OCI-LY7 (cell line): Measurements from ENCODE around the gene SYNJ1. TPM values are rescaled to one million over a fixed set of nuclear protein-coding genes. Genes with fewer than 3 reads are reported as not detected.
"Not testable (repeated sequence)": the region's sequence is repeated elsewhere in the genome, so short reads cannot be mapped to it uniquely, and the experiment has no call there.

Experiments used
- BruUV-seq: library from RNA; stranded (reverse); fragments of 400-500 nt; replicated peaks from 2 replicates; lab custom pipeline; 2021; lab: Mats Ljungman, UMichigan
- CTCF ChIA-PET: fragments of 300-600 bp; sonication (Branson Sonifier 250); formaldehyde crosslinking; loops from one replicate; lab custom pipeline; 2022; ENCODE audit warnings: antibody characterized with exemption; ENCODE audit not compliant: unreplicated experiment; lab: Charles Lee
- POLR2A ChIA-PET: fragments of 300-600 bp; sonication (Branson Sonifier 250); formaldehyde crosslinking; loops from one replicate; lab custom pipeline; 2022; ENCODE audit warnings: antibody characterized with exemption; lab: Charles Lee
- DNase-seq: peaks from one replicate; pipeline ENCODE4 v3.0.0-alpha.2; 2015; ENCODE audit warnings: low spot score
- H2AFZ ChIP-seq: fragments of 200-600 bp; sonication (generic), shearing (Covaris generic); 2 replicates; pipeline ENCODE4 v1.6.1; 2014; ENCODE audit warnings: mild to moderate bottlenecking, antibody characterized with exemption, low read length, moderate library complexity
- H3K27ac ChIP-seq: fragments of 200-600 bp; sonication (generic); 2 replicates; pipeline ENCODE4 v1.5.1; 2014; ENCODE audit warnings: mixed run types, low read depth, mild to moderate bottlenecking, moderate library complexity, low read length, inconsistent platforms; ENCODE audit not compliant: poor library complexity, severe bottlenecking
- H3K36me3 ChIP-seq: fragments of 200-600 bp; sonication (generic); 2 replicates; pipeline ENCODE4 v1.6.1; 2014; ENCODE audit warnings: mild to moderate bottlenecking, antibody characterized with exemption, low read length, moderate library complexity, mixed read lengths; ENCODE audit not compliant: insufficient read depth
- H3K4me1 ChIP-seq: fragments of 200-600 bp; sonication (generic); 2 replicates; pipeline ENCODE4 v1.5.1; 2014; ENCODE audit warnings: mild to moderate bottlenecking, low read length; ENCODE audit not compliant: insufficient read depth, poor library complexity, severe bottlenecking
- H3K4me2 ChIP-seq: fragments of 200-600 bp; sonication (generic); 2 replicates; pipeline ENCODE4 v1.6.1; 2014; ENCODE audit warnings: mild to moderate bottlenecking, low read length
- H3K4me3 ChIP-seq: fragments of 200-600 bp; sonication (generic); 2 replicates; pipeline ENCODE4 v1.5.1; 2014; ENCODE audit warnings: mild to moderate bottlenecking, low read depth, low read length; ENCODE audit not compliant: poor library complexity, severe bottlenecking
- H3K79me2 ChIP-seq: fragments of 200-600 bp; sonication (generic); 2 replicates; pipeline ENCODE4 v1.6.1; 2016; ENCODE audit warnings: low read depth, mild to moderate bottlenecking, low read length, moderate library complexity, mixed read lengths; ENCODE audit not compliant: insufficient read depth
- H3K9me2 ChIP-seq: fragments of 200-600 bp; sonication (generic); 2 replicates; pipeline ENCODE4 v1.6.1; 2016; ENCODE audit warnings: mild to moderate bottlenecking, low read length, mixed read lengths; ENCODE audit not compliant: insufficient read depth
- H3K9me3 ChIP-seq: fragments of 200-600 bp; sonication (generic); 2 replicates; pipeline ENCODE4 v1.6.1; 2014; ENCODE audit warnings: mild to moderate bottlenecking, mixed run types, low read length, mixed read lengths
- H4K20me1 ChIP-seq: fragments of 200-600 bp; sonication (generic); 2 replicates; pipeline ENCODE4 v1.6.1; 2014; ENCODE audit warnings: mild to moderate bottlenecking, antibody characterized with exemption, low read length, moderate library complexity, mixed read lengths; ENCODE audit not compliant: insufficient read depth
- CTCF ChIP-seq: fragments of 200-600 bp; sonication (generic); conservative IDR thresholded peaks from 2 replicates; pipeline ENCODE4 v1.5.1; 2014; ENCODE audit warnings: mild to moderate bottlenecking, antibody characterized with exemption, low read length, moderate library complexity, mixed read lengths
- EZH2phosphoT487 ChIP-seq: fragments of 200-600 bp; sonication (generic); IDR thresholded peaks from 2 replicates; pipeline ENCODE4 v1.6.1; 2018; ENCODE audit warnings: low read depth, borderline replicate concordance, mild to moderate bottlenecking, mixed run types, antibody characterized with exemption, low read length, moderate library complexity, mixed read lengths
- intact Hi-C: fragments of 100-400 bp; cut with micrococcal nuclease; formaldehyde crosslinking; loops from one replicate; pipeline ENCODE4 v1.10.0; 2022; ENCODE audit not compliant: unreplicated experiment
- total RNA-seq, 2 experiments: library from RNA; depleted of rRNA in 1 of 2; stranded (reverse); fragments of >200 nt in 1 of 2; shearing (Covaris generic) in 1 of 2; gene quantifications; 2 replicates each; pipeline ENCODE4 v1.2.3, GENCODE V29; 2014 to 2022

SYNJ1 gene
- total RNA-seq, 2 experiments from 2014 or later: 3.8 to 8.0 TPM

DNA sequence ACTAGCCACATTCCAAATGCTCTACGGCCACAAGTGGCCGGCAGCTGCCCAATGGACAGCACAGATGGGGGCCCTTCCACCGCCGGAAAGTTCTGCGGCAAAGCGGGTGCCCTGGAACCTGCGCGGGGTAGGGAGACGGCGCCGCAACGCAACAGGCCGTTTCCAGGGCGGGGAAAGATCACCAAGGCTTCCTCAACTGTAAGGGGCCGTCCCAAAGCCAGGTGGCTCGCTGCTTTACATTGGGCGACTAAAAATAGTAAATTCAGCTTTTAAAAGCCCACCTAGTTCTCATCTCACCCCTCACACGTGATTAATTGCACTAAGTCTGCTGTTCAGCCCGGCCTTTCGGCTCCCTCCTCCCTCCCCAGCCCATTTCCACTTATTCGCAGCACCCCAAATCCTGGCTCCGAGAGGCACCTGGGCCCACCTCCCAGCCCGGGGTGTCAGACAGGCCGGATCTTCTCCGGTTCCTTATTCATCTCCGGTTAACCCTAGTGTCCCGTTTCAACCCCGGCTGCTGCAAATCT, 116.3 kb downstream of the SYNJ1 start:
- intact Hi-C loops: loop anchor here (2.0 to 5.0 kb wide), 4 partner anchors 219 to 931 kb away; partner anchors contain the start of genes GART, MIS18A, SCAF4 and SON
- Histone ChIP-seq H2AFZ (peak overlapping the region; percentile 99), H3K9me3 (no peaks in the 10 kb centered on the region), H3K79me2 (peaks cover 19% of the 10 kb centered on the region), H3K9me2 (no peaks in the 10 kb centered on the region), H3K4me1 (peaks cover 10% of the 10 kb centered on the region), H3K36me3 (peaks cover 32% of the 10 kb centered on the region), H3K4me3 (peak overlapping the region; percentile 88), H4K20me1 (no peaks in the 10 kb centered on the region), H3K27ac (peak overlapping the region; percentile 80), H3K4me2 (peak overlapping the region; percentile 96)
- TF ChIP-seq CTCF (no peak), EZH2phosphoT487 (no peak)
- ChIA-PET POLR2A (interaction anchor here (0.5 to 1.3 kb wide), 6 partner anchors 9 to 754 kb away, joined by 3 to 4 read pairs (median 3); no protein-coding TSS in a partner anchor), CTCF (no interaction called here)
- no TSS peak for BruUV-seq
- peak; percentile 83 for DNase-seq

GRCh38 chr21:32610940-32611339, 116.9 kb downstream of the SYNJ1 start:
- intact Hi-C loops: loop anchor here (2.0 to 5.0 kb wide), 4 partner anchors 218 to 931 kb away; partner anchors contain the start of genes GART, MIS18A, SCAF4 and SON
- H3K9me2 ChIP-seq, BruUV-seq, DNase-seq, H3K9me3 ChIP-seq, H3K27ac ChIP-seq, H4K20me1 ChIP-seq, CTCF ChIA-PET, H2AFZ ChIP-seq: not testable (repeated sequence)
- POLR2A ChIA-PET: interaction anchor here (0.5 to 0.6 kb wide), 2 partner anchors 218 to 755 kb away, joined by 3 read pairs; no protein-coding TSS in a partner anchor
- Histone ChIP-seq H3K4me3 (peak overlapping the region; percentile 88), H3K4me2 (peak overlapping the region; percentile 67), H3K79me2 (peaks cover 19% of the 10 kb centered on the region), H3K4me1 (peaks cover 10% of the 10 kb centered on the region), H3K36me3 (peaks cover 38% of the 10 kb centered on the region)

DNA sequence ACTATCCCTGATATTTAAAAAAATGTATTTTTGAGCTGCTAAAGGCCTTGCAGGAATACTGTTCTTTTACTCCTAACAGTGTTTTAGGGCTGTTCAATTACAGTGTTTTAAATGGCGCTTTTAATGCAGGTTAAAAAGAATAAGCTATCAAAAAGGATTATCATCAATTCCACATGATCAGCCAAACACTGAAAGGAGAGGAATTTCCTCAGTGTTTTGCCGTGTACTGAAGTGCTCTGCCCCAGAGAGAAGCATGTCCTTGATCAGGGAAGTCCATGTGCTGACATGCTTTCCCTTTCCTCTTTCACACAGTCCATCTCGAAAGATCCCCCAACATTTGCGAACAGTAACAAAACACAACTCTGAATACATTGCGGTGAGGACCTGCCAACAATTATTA, 119.0 kb downstream of the SYNJ1 start:
- Histone ChIP-seq H4K20me1 (no peaks in the 10 kb centered on the region), H3K4me2 (no peak overlapping the region), H3K4me3 (no peak overlapping the region), H3K4me1 (peaks cover 10% of the 10 kb centered on the region), H2AFZ (no peak overlapping the region), H3K9me3 (no peaks in the 10 kb centered on the region), H3K79me2 (peaks cover 19% of the 10 kb centered on the region), H3K27ac (no peak overlapping the region), H3K9me2 (no peaks in the 10 kb centered on the region), H3K36me3 (peaks cover 57% of the 10 kb centered on the region)
- no peak for TF ChIP-seq EZH2phosphoT487
- ChIA-PET CTCF (interaction anchor here (1.3 kb wide), 1 partner anchor 8 kb away, joined by 4 read pairs; no protein-coding TSS in a partner anchor), POLR2A (interaction anchor here (0.6 to 1.7 kb wide), 6 partner anchors 9 to 213 kb away, joined by 3 read pairs; partner anchors contain the start of gene SYNJ1)
- BruUV-seq: TSS peak; percentile 52
- intact Hi-C loops: loop anchor here (10.0 kb wide), 1 partner anchor 824 kb away; no protein-coding TSS in a partner anchor
- no peak for DNase-seq
